CD14-positive monocyte (primary cell): ENCODE data around the gene RFX4. TPM values are rescaled to one million over a fixed set of nuclear protein-coding genes. Genes with fewer than 3 reads are reported as not detected.

Source experiments
- DNase-seq, 3 donors: peaks; one replicate each; pipeline ENCODE4 v3.0.0-alpha.2; 2011 to 2022
- H2AFZ ChIP-seq: 2 replicates; pipeline ENCODE4 v1.6.0; 2012; ENCODE audit warnings: mild to moderate bottlenecking, low read depth, low read length, inconsistent platforms; ENCODE audit not compliant: insufficient read depth, poor library complexity, severe bottlenecking
- H3K27ac ChIP-seq, 2 donors: 1 replicate in 1 of 2; 2 replicates in 1 of 2; pipeline ENCODE4 v1.5.1; 2012 to 2013; ENCODE audit warnings: low read length in 2 of 2, control low read depth in 1 of 2, inconsistent platforms in 1 of 2, low read depth in 1 of 2, mild to moderate bottlenecking in 1 of 2
- H3K27me3 ChIP-seq, 2 donors: one replicate each; pipeline versions ENCODE4 v1.6.0 to v1.6.1; 2011 to 2013; ENCODE audit warnings: low read length in 2 of 2; ENCODE audit not compliant: control insufficient read depth in 2 of 2, insufficient read depth in 2 of 2
- H3K36me3 ChIP-seq, 2 donors: replicated peaks in 1 of 2; 1 replicate in 1 of 2; 2 replicates in 1 of 2; pipeline versions ENCODE4 v1.5.1 to v1.6.1; 2012 to 2013; ENCODE audit warnings: low read length in 2 of 2, control low read depth in 1 of 2, inconsistent platforms in 1 of 2, mild to moderate bottlenecking in 1 of 2; ENCODE audit not compliant: insufficient read depth in 2 of 2, control insufficient read depth in 1 of 2
- H3K4me1 ChIP-seq, 2 donors: 1 replicate in 1 of 2; 2 replicates in 1 of 2; pipeline versions ENCODE4 v1.5.1 to v1.6.1; 2012 to 2013; ENCODE audit warnings: low read length in 2 of 2, control low read depth in 1 of 2, inconsistent platforms in 1 of 2, mild to moderate bottlenecking in 1 of 2, moderate library complexity in 1 of 2; ENCODE audit not compliant: insufficient read depth in 2 of 2, control insufficient read depth in 1 of 2
- H3K4me2 ChIP-seq: replicated peaks from 2 replicates; pipeline ENCODE3; 2012; ENCODE audit warnings: low read length, moderate library complexity, mild to moderate bottlenecking; ENCODE audit not compliant: poor library complexity, severe bottlenecking; ENCODE audit errors: extremely low read depth
- H3K4me3 ChIP-seq, 3 experiments: fragments of 200-600 bp in 1 of 3; sonication (generic) in 1 of 3; replicated peaks in 1 of 3; 1 replicate in 2 of 3; 2 replicates in 1 of 3; pipeline ENCODE4 v1.5.1; 2011 to 2013; ENCODE audit warnings: low read length in 3 of 3, mild to moderate bottlenecking in 3 of 3, control low read depth in 2 of 3, low read depth in 2 of 3, inconsistent platforms in 1 of 3, moderate library complexity in 1 of 3
- H3K79me2 ChIP-seq: 2 replicates; pipeline ENCODE4 v1.6.0; 2012; ENCODE audit warnings: mild to moderate bottlenecking, control low read depth, inconsistent platforms, low read length, moderate library complexity; ENCODE audit not compliant: insufficient read depth
- H3K9ac ChIP-seq: 2 replicates; pipeline ENCODE4 v1.6.0; 2017; ENCODE audit warnings: low read length, mild to moderate bottlenecking; ENCODE audit not compliant: insufficient read depth, poor library complexity, severe bottlenecking
- H3K9me3 ChIP-seq, 2 donors: replicated peaks in 1 of 2; 1 replicate in 1 of 2; 2 replicates in 1 of 2; pipeline versions ENCODE4 v1.5.1 to v1.6.1; 2012 to 2013; ENCODE audit warnings: low read length in 2 of 2, control low read depth in 1 of 2; ENCODE audit not compliant: control insufficient read depth in 1 of 2, insufficient read depth in 1 of 2
- H4K20me1 ChIP-seq: 2 replicates; pipeline ENCODE4 v1.6.0; 2012; ENCODE audit warnings: mild to moderate bottlenecking, low read length, control low read depth, moderate library complexity; ENCODE audit not compliant: insufficient read depth
- H3K27ac Mint-ChIP-seq, 7 donors: one replicate each; pipeline ENCODE4 v1.8.0; 2020; ENCODE audit warnings: mild to moderate bottlenecking in 7 of 7, mixed read lengths in 7 of 7, moderate library complexity in 6 of 7, inconsistent platforms in 2 of 7
- H3K27me3 Mint-ChIP-seq, 3 donors: one replicate each; pipeline ENCODE4 v1.8.0; 2021 to 2022; ENCODE audit warnings: low read depth in 3 of 3, mild to moderate bottlenecking in 3 of 3, mixed read lengths in 3 of 3, moderate library complexity in 3 of 3, inconsistent platforms in 1 of 3
- H3K36me3 Mint-ChIP-seq, 2 donors: one replicate each; pipeline ENCODE4 v1.8.0; 2020; ENCODE audit warnings: mixed read lengths in 2 of 2, inconsistent platforms in 1 of 2, mild to moderate bottlenecking in 1 of 2
- H3K4me1 Mint-ChIP-seq: one replicate; pipeline ENCODE4 v1.8.0; 2020; ENCODE audit warnings: mild to moderate bottlenecking, mixed read lengths
- H3K4me3 Mint-ChIP-seq, 2 donors: one replicate each; pipeline ENCODE4 v1.8.0; 2020; ENCODE audit warnings: mild to moderate bottlenecking in 2 of 2, mixed read lengths in 2 of 2, moderate library complexity in 1 of 2
- H3K9me3 Mint-ChIP-seq, 7 donors: one replicate each; pipeline ENCODE4 v1.8.0; 2020 to 2022; ENCODE audit warnings: mixed read lengths in 7 of 7, mild to moderate bottlenecking in 6 of 7, moderate library complexity in 6 of 7, inconsistent platforms in 2 of 7
- WGBS: methylation state at CpG from one replicate; pipeline ENCODE4 v1.1.5; 2013; ENCODE audit warnings: missing lambda C conversion rate; ENCODE audit not compliant: insufficient coverage; 5-methylcytosine and 5-hydroxymethylcytosine counted together
- intact Hi-C, 2 donors: fragments of 100-400 bp; cut with micrococcal nuclease; formaldehyde crosslinking; loops; one replicate each; pipeline versions ENCODE4 v1.15.0 to v1.15.1; 2023
- polyA plus RNA-seq, 3 donors: library from polyadenylated mRNA; depleted of rRNA in 1 of 3; unstranded in 2 of 3; stranded (reverse) in 1 of 3; fragments of 300-500 nt in 2 of 3; fragments of >200 nt in 1 of 3; fragmentation: Illumina TruSeq in 2 of 3; gene quantifications; 1 replicate in 2 of 3; 2 replicates in 1 of 3; pipeline ENCODE4 v1.2.3, GENCODE V29; 2012 to 2021
- TF ChIP-seq, protein P1 (sequence below): fragments of 200-600 bp; IDR thresholded peaks from one replicate; pipeline ENCODE4 v1.8.0; 2022; ENCODE audit warnings: antibody characterized with exemption, mild to moderate bottlenecking

The RFX4 gene
- polyA plus RNA-seq, 3 donors: not detected

DNA sequence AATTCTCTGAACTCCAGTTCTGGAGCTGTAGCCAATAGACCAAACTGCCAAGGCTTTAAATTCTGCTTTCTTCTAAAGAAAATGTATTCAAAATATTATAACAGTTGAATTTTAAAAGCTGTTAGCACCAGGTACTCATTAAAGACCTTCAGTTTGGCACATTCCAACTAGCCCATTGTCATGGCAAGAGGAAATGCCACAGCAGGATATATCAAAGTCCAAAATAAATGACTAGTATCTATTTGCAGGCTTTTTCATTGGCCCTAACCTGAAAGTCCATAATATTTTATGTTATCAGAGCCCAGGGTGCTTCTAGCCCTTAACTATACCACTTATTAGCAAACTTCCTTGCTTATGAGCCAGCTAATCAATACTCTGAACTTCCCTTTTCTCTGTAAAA lies 188.6 kb downstream of the RFX4 start:
- TF ChIP-seq, protein P1, sequence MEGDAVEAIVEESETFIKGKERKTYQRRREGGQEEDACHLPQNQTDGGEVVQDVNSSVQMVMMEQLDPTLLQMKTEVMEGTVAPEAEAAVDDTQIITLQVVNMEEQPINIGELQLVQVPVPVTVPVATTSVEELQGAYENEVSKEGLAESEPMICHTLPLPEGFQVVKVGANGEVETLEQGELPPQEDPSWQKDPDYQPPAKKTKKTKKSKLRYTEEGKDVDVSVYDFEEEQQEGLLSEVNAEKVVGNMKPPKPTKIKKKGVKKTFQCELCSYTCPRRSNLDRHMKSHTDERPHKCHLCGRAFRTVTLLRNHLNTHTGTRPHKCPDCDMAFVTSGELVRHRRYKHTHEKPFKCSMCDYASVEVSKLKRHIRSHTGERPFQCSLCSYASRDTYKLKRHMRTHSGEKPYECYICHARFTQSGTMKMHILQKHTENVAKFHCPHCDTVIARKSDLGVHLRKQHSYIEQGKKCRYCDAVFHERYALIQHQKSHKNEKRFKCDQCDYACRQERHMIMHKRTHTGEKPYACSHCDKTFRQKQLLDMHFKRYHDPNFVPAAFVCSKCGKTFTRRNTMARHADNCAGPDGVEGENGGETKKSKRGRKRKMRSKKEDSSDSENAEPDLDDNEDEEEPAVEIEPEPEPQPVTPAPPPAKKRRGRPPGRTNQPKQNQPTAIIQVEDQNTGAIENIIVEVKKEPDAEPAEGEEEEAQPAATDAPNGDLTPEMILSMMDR: no peak
- Histone ChIP-seq H3K36me3 (no peaks in the 10 kb centered on the region), H3K9ac (no peak overlapping the region), H3K4me3 (no peak overlapping the region), H3K9me3 (no peaks in the 10 kb centered on the region), H3K4me2 (no peak overlapping the region), H3K27ac (no peak overlapping the region), H3K4me1 (peaks cover 12 to 25% of the 10 kb centered on the region in 2 donors), H4K20me1 (peaks cover 3% of the 10 kb centered on the region), H3K27me3 (peaks cover 32 to 36% of the 10 kb centered on the region in 2 donors), H3K79me2 (peaks cover 15% of the 10 kb centered on the region), H2AFZ (no peak overlapping the region)
- no peak overlapping the region for H3K27ac Mint-ChIP-seq
- intact Hi-C loops: no loop called here
- peaks cover 23% of the 10 kb centered on the region for H3K4me1 Mint-ChIP-seq
- H3K9me3 Mint-ChIP-seq: peaks cover 0 to 3% (median 0%) of the 10 kb centered on the region in 7 donors
- H3K27me3 Mint-ChIP-seq: peaks cover 33 to 36% (median 35%) of the 10 kb centered on the region in 3 donors
- H3K36me3 Mint-ChIP-seq: no peaks in the 10 kb centered on the region
- DNase-seq: no peak
- no peak overlapping the region for H3K4me3 Mint-ChIP-seq

DNA sequence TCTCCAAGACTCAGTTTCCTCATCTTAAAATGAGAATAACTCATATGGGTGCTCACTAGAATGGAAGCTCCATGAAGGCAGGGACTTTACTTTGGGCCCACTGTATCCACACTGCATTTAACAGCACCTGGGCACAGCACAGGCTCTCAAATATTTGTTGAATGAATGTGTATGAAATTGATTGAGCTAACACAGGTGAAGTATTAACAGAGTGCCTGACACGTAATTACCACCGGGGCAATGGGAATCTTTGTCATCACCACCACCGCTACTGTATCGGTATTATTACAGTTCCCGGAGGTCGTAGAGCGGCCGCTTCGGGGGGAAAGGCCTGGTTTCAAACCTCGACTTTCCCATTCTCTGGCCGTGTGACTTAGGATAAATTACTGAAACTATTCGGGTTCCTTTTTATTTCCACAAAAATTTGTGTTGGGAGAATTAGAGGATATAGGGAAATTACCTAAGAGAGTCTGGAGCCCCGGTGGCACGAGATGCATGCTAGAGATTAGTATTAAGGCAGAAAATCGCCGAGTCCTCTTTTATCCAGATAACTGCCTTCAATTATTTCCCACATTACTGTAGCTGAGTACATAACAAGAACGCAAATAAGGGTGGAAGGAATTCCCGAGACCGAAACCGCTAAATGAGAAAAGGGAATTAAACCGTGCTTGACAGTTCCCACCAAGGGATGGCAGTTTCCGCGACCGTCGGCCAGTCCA lies 190.6 kb downstream of the RFX4 start:
- peak overlapping the region; percentile 93 for H2AFZ ChIP-seq
- Mint-ChIP-seq H3K27ac (peak overlapping the region; percentile 97 to 99 (median 98)), H3K36me3 (peaks cover 0 to 2% of the 10 kb centered on the region in 2 donors), H3K4me3 (peak overlapping the region; percentile 93 to 97), H3K9me3 (peaks cover 0 to 3% (median 0%) of the 10 kb centered on the region in 7 donors), H3K4me1 (peaks cover 26% of the 10 kb centered on the region), H3K27me3 (peaks cover 14 to 20% (median 16%) of the 10 kb centered on the region in 3 donors)
- H3K9ac ChIP-seq: peak overlapping the region; percentile 93
- peaks cover 12 to 16% of the 10 kb centered on the region in 2 donors for H3K27me3 ChIP-seq
- H3K36me3 ChIP-seq: no peaks in the 10 kb centered on the region
- peak overlapping the region; percentile 56 to 86 (median 73) for H3K4me3 ChIP-seq
- TF ChIP-seq, protein P1: no peak
- no peak for DNase-seq
- H3K4me2 ChIP-seq: peak overlapping the region; percentile 84
- H3K9me3 ChIP-seq: no peaks in the 10 kb centered on the region
- peaks cover 3% of the 10 kb centered on the region for H4K20me1 ChIP-seq
- peaks cover 15% of the 10 kb centered on the region for H3K79me2 ChIP-seq
- intact Hi-C loops: no loop called here
- peaks cover 12 to 25% of the 10 kb centered on the region in 2 donors for H3K4me1 ChIP-seq
- 39% methylated on average over 15 of the region's 25 CpGs for WGBS
- H3K27ac ChIP-seq: peak overlapping the region in 1 of 2 donors; percentile 95
